Bronchial epithelial cell (primary cell): ENCODE results near the gene SLC16A10. TPM values are rescaled to one million over a fixed set of nuclear protein-coding genes. Genes with fewer than 3 reads are reported as not detected.

ENCODE experiments used
- DNase-seq: peaks from one replicate; pipeline ENCODE4 v3.0.0-alpha.2; 2010; ENCODE audit warnings: low read depth
- FAIRE-seq: peaks from 2 replicates; lab custom pipeline; 2011; peaks lifted over from hg19 to GRCh38; lab: Jason Lieb, UNC
- H3K27me3 ChIP-seq: 2 replicates; pipeline ENCODE4 v1.5.1; 2011; ENCODE audit warnings: low read length; ENCODE audit not compliant: control insufficient read depth, insufficient read depth
- H3K36me3 ChIP-seq: 2 replicates; pipeline ENCODE4 v1.5.1; 2011; ENCODE audit warnings: low read length; ENCODE audit not compliant: control insufficient read depth, insufficient read depth
- H3K4me3 ChIP-seq: 2 replicates; pipeline ENCODE4 v1.5.1; 2011; ENCODE audit warnings: mild to moderate bottlenecking, low read depth, low read length, control low read depth
- CTCF ChIP-seq: IDR thresholded peaks from 2 replicates; pipeline ENCODE4 v1.5.1; 2011; ENCODE audit warnings: mild to moderate bottlenecking, moderate library complexity, low read length, control low read depth, inconsistent platforms; ENCODE audit not compliant: insufficient read depth, severe bottlenecking
- total RNA-seq: library from RNA; depleted of rRNA; stranded (reverse); fragments of >200 nt; gene quantifications from 2 replicates; pipeline ENCODE4 v1.2.1, GENCODE V29; 2014

SLC16A10 gene
- total RNA-seq, 1 donor from 2014 or later = 0.26 TPM

GRCh38 chr6:111269401-111269970 lies 182.2 kb downstream of the SLC16A10 start:
- Histone ChIP-seq H3K4me3 (no peak overlapping the region), H3K36me3 (peaks cover 1% of the 10 kb centered on the region), H3K27me3 (no peaks in the 10 kb centered on the region)
- no peak for TF ChIP-seq CTCF
- FAIRE-seq = no peak
- DNase-seq = peak; percentile 44

- H3K36me3 ChIP-seq = peaks cover 1% of the 10 kb centered on the region
- no peak overlapping the region for H3K4me3 ChIP-seq
- no peak for TF ChIP-seq CTCF
- no peaks in the 10 kb centered on the region for H3K27me3 ChIP-seq
- no peak for DNase-seq
- no peak for FAIRE-seq
Measured at GRCh38 chr6:111270121-111270520, 182.8 kb downstream of the SLC16A10 start.

- Histone ChIP-seq H3K4me3 (no peak overlapping the region), H3K36me3 (no peaks in the 10 kb centered on the region), H3K27me3 (no peaks in the 10 kb centered on the region)
- no peak for FAIRE-seq
- DNase-seq = no peak
- TF ChIP-seq CTCF = no peak
Measured at GRCh38 chr6:111274593-111275217, 187.4 kb downstream of the SLC16A10 start.

GRCh38 chr6:111276335-111276734 lies 189.0 kb downstream of the SLC16A10 start:
- no peak for FAIRE-seq
- H3K36me3 ChIP-seq = no peaks in the 10 kb centered on the region
- no peak for DNase-seq
- no peak for TF ChIP-seq CTCF
- H3K4me3 ChIP-seq = no peak overlapping the region
- H3K27me3 ChIP-seq = no peaks in the 10 kb centered on the region

GRCh38 chr6:111276736-111277135 lies 189.4 kb downstream of the SLC16A10 start:
- no peaks in the 10 kb centered on the region for H3K27me3 ChIP-seq
- FAIRE-seq = no peak
- no peak for TF ChIP-seq CTCF
- DNase-seq = no peak
- H3K36me3 ChIP-seq = no peaks in the 10 kb centered on the region
- H3K4me3 ChIP-seq = no peak overlapping the region
